ENCODE measurements around the gene TCERG1L. TPM values are rescaled to one million over a fixed set of nuclear protein-coding genes. Genes with fewer than 3 reads are reported as not detected.

Gene TCERG1L
- polyA plus RNA-seq, 1 of the 3 experiments (the other 2 are of a cell fraction): not detected

DNA sequence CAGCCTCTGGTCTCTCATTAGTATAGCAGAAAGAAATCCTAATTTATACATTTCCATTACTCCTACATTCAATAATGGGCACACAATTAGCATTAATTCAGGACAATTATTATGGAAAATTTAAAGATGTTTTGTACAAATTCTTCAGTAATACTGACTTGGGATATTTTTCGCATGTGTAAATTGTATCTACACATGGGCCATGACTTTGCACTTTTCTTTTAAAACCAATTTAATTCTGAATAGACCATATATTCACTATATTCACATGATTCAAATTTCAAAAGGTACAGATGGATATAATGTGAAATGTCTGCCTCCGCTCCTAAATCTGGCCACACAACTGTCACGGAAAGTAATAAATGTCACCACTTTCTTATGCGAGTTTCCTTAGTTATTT is 123.0 kb downstream of the TCERG1L start (continued):
- TF ChIP-seq, protein P1, sequence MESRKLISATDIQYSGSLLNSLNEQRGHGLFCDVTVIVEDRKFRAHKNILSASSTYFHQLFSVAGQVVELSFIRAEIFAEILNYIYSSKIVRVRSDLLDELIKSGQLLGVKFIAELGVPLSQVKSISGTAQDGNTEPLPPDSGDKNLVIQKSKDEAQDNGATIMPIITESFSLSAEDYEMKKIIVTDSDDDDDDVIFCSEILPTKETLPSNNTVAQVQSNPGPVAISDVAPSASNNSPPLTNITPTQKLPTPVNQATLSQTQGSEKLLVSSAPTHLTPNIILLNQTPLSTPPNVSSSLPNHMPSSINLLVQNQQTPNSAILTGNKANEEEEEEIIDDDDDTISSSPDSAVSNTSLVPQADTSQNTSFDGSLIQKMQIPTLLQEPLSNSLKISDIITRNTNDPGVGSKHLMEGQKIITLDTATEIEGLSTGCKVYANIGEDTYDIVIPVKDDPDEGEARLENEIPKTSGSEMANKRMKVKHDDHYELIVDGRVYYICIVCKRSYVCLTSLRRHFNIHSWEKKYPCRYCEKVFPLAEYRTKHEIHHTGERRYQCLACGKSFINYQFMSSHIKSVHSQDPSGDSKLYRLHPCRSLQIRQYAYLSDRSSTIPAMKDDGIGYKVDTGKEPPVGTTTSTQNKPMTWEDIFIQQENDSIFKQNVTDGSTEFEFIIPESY (IDR thresholded peaks at IDR 0.05; ENCODE audit: borderline replicate concordance, low read depth): no peak
- TF ChIP-seq EP300 (IDR thresholded peaks at IDR 0.05; ENCODE audit: borderline replicate concordance in 1 of 2, low read depth in 1 of 2, low read length in 1 of 2): no peak

DNA sequence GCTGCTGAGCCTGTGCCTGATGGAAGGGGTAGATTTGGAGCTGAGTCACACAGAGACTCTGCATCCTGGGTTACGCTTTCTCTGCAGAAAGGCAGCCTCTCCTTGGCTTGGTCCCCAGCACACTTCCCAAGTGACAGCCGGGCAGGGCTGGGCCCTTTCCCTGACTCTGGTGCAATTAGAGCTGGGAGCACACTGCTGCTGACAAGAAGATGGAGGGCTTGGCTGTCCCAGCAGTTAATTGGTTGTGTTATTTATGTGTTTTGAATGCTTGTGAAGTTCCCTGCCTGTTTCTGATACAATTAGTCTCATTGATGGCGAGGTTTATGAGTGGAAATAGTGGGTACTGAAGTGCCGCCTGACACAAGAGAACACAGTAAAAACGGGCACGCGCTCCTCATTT is 123.6 kb downstream of the TCERG1L start:
- no peak overlapping the region for H3K4me2 ChIP-seq
- H3K36me3 ChIP-seq (replicated peaks in 1 of 2; ENCODE audit: control insufficient read depth in 1 of 2, insufficient read depth in 2 of 2, low read length in 1 of 2): no peaks in the 10 kb centered on the region
- no peak overlapping the region for H3K9ac ChIP-seq
- DNase-seq: no peak
- no peaks in the 10 kb centered on the region for H3K27me3 ChIP-seq (ENCODE audit: insufficient read depth)
- peaks cover 0 to 1% of the 10 kb centered on the region in 2 experiments; a peak in 1 of 4 replicates for H3K4me1 ChIP-seq (ENCODE audit: control insufficient read depth in 1 of 2, insufficient read depth in 2 of 2, low read depth in 1 of 2, low read length in 1 of 2)
- ChIA-PET CTCF (interaction anchor here (1.4 kb wide), 1 partner anchor 10 kb away, joined by 3 read pairs; no protein-coding TSS in a partner anchor), POLR2A (no interaction called here)
- TF ChIP-seq TEAD4 (IDR thresholded peaks at IDR 0.05; ENCODE audit: borderline replicate concordance, insufficient read depth) (no peak), NRF1 (IDR thresholded peaks at IDR 0.05; ENCODE audit: low read depth, low read length) (no peak), MXI1 (IDR thresholded peaks at IDR 0.05; ENCODE audit: low read depth, low read length) (no peak), POLR2AphosphoS5 (IDR thresholded peaks at IDR 0.05; ENCODE audit: low read depth, low read length) (no peak), FOXM1 (IDR thresholded peaks at IDR 0.05; ENCODE audit: low read depth) (no peak), NFIC (IDR thresholded peaks at IDR 0.05; ENCODE audit: borderline replicate concordance) (no peak), GATA2 (CRISPR knock-in tag; IDR thresholded peaks at IDR 0.05) (no peak), FOXJ3 (CRISPR knock-in tag; IDR thresholded peaks at IDR 0.05) (no peak), MEF2A (IDR thresholded peaks at IDR 0.05; ENCODE audit: borderline replicate concordance, low read depth) (no peak), FOSL2 (IDR thresholded peaks at IDR 0.05; ENCODE audit: borderline replicate concordance, low read depth) (no peak), RCOR1 (IDR thresholded peaks at IDR 0.05; ENCODE audit: low read length) (no peak)
- TF ChIP-seq, protein P2, sequence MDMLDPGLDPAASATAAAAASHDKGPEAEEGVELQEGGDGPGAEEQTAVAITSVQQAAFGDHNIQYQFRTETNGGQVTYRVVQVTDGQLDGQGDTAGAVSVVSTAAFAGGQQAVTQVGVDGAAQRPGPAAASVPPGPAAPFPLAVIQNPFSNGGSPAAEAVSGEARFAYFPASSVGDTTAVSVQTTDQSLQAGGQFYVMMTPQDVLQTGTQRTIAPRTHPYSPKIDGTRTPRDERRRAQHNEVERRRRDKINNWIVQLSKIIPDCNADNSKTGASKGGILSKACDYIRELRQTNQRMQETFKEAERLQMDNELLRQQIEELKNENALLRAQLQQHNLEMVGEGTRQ (IDR thresholded peaks at IDR 0.05; ENCODE audit: borderline replicate concordance, low read depth, low read length): no peak
- TF ChIP-seq, protein P3, sequence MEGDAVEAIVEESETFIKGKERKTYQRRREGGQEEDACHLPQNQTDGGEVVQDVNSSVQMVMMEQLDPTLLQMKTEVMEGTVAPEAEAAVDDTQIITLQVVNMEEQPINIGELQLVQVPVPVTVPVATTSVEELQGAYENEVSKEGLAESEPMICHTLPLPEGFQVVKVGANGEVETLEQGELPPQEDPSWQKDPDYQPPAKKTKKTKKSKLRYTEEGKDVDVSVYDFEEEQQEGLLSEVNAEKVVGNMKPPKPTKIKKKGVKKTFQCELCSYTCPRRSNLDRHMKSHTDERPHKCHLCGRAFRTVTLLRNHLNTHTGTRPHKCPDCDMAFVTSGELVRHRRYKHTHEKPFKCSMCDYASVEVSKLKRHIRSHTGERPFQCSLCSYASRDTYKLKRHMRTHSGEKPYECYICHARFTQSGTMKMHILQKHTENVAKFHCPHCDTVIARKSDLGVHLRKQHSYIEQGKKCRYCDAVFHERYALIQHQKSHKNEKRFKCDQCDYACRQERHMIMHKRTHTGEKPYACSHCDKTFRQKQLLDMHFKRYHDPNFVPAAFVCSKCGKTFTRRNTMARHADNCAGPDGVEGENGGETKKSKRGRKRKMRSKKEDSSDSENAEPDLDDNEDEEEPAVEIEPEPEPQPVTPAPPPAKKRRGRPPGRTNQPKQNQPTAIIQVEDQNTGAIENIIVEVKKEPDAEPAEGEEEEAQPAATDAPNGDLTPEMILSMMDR (IDR thresholded peaks at IDR 0.05): no peak
- TF ChIP-seq, protein P4, sequence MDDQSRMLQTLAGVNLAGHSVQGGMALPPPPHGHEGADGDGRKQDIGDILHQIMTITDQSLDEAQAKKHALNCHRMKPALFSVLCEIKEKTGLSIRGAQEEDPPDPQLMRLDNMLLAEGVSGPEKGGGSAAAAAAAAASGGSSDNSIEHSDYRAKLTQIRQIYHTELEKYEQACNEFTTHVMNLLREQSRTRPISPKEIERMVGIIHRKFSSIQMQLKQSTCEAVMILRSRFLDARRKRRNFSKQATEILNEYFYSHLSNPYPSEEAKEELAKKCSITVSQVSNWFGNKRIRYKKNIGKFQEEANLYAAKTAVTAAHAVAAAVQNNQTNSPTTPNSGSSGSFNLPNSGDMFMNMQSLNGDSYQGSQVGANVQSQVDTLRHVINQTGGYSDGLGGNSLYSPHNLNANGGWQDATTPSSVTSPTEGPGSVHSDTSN (IDR thresholded peaks at IDR 0.05): no peak
- TF ChIP-seq, protein P5, sequence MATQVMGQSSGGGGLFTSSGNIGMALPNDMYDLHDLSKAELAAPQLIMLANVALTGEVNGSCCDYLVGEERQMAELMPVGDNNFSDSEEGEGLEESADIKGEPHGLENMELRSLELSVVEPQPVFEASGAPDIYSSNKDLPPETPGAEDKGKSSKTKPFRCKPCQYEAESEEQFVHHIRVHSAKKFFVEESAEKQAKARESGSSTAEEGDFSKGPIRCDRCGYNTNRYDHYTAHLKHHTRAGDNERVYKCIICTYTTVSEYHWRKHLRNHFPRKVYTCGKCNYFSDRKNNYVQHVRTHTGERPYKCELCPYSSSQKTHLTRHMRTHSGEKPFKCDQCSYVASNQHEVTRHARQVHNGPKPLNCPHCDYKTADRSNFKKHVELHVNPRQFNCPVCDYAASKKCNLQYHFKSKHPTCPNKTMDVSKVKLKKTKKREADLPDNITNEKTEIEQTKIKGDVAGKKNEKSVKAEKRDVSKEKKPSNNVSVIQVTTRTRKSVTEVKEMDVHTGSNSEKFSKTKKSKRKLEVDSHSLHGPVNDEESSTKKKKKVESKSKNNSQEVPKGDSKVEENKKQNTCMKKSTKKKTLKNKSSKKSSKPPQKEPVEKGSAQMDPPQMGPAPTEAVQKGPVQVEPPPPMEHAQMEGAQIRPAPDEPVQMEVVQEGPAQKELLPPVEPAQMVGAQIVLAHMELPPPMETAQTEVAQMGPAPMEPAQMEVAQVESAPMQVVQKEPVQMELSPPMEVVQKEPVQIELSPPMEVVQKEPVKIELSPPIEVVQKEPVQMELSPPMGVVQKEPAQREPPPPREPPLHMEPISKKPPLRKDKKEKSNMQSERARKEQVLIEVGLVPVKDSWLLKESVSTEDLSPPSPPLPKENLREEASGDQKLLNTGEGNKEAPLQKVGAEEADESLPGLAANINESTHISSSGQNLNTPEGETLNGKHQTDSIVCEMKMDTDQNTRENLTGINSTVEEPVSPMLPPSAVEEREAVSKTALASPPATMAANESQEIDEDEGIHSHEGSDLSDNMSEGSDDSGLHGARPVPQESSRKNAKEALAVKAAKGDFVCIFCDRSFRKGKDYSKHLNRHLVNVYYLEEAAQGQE (IDR thresholded peaks at IDR 0.05; ENCODE audit: low read depth, low read length): no peak
- TF ChIP-seq, protein P6, sequence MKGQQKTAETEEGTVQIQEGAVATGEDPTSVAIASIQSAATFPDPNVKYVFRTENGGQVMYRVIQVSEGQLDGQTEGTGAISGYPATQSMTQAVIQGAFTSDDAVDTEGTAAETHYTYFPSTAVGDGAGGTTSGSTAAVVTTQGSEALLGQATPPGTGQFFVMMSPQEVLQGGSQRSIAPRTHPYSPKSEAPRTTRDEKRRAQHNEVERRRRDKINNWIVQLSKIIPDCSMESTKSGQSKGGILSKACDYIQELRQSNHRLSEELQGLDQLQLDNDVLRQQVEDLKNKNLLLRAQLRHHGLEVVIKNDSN (IDR thresholded peaks at IDR 0.05; ENCODE audit: borderline replicate concordance, low read depth): no peak
- H3K79me2 ChIP-seq (ENCODE audit: insufficient read depth): no peaks in the 10 kb centered on the region
- H3K27ac ChIP-seq (ENCODE audit: low read depth in 2 of 2, low read length in 1 of 2): no peak overlapping the region
- H3F3A ChIP-seq (replicated peaks; ENCODE audit: insufficient read depth): no peaks in the 10 kb centered on the region
- WGBS (ENCODE audit: low lambda C conversion rate): 45% methylated on average over 5 of the region's 7 CpGs
- no peak overlapping the region for H3K4me3 ChIP-seq (ENCODE audit: low read depth in 2 of 2, low read length in 1 of 2)
- no peaks in the 10 kb centered on the region for H4K20me1 ChIP-seq (ENCODE audit: insufficient read depth)
- H3K9me3 ChIP-seq: no peaks in the 10 kb centered on the region
- no peaks in the 10 kb centered on the region for H3K9me2 ChIP-seq
- no peak overlapping the region for H2AFZ ChIP-seq (ENCODE audit: low read depth)
